ENCODE data around the gene POLR3H.

POLR3H gene

DNA sequence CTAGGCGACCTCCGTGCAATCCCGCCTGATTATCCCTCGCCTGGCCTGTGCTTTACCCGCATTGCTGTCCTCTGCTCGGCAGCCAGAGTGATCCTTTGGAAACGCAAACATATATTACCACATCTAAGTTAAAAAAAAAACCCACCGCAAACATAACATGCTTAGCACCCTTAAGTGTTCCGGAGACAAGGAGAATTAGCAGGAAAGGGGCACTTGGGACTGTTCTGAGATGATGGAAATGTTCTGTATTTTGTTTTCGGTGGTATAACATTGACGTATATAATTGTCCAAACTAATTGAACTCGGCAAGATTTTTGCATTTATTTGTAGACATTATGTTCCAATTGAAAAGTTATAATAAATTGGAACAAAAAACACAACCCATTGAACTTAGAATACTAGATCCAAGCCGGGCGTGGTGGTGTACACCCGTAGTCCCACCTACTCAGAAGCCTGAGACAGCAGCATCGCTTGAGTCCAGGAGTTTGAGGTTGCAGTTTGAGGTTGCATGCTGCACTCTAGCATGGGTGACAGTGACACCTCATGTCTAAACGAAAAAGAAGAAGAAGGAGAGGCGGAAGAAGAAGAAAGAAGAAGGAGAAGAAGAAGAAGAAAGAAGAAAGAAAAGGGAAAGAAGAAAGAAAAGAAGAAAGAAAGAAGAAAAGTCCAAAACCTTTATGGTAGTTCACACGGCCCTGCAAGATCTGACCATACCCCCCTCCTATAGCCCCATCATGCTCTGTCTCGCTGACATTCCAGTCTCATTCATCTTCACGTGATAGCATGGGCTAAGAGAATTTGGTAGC, 604 bp upstream of the POLR3H start:
- Histone ChIP-seq H3K27ac (peak overlapping the region; percentile 22; the same call in 1 of the 2 replicates), H3K4me3 (peak overlapping the region; percentile 85), H3K9ac (ENCODE audit: insufficient read length) (peak overlapping the region; percentile 30), H3K9me3 (ENCODE audit: low read depth, low read length) (no peaks in the 10 kb centered on the region), H3K36me3 (ENCODE audit: insufficient read depth, low read length) (peaks cover 13% of the 10 kb centered on the region; the same call in 1 of the 2 replicates)
- DNase-seq (ENCODE audit: low read depth, low spot score) = no peak
- TF ChIP-seq FOXP2 (optimal IDR thresholded peaks at IDR 0.05; ENCODE audit: control extremely low read depth, extremely low read length, insufficient read depth) (no peak), EZH2 (IDR thresholded peaks at IDR 0.05) (no peak), POLR2AphosphoS5 (IDR thresholded peaks at IDR 0.05; ENCODE audit: borderline replicate concordance, low read depth, low read length) (no peak)

DNA sequence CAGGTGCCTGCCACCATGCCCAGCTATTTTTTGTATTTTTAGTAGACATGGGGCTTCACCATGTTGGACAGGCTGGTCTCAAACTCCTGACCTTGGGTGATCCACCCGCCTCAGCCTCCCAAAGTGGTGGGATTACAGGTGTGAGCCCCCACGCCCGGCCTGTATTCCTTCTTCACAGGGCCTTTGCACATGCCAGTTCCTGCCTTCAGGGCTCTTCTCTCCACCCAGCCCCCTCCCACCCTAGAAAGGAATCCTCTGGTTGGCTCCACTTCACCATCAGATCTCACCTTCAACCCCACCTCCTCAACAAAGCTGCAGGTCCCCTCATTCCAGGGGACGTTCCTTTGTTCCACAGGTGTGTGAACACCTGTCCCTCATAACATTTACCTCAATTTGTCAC, 2.0 kb downstream of the POLR3H start:
- no peak for TF ChIP-seq FOXP2 (optimal IDR thresholded peaks at IDR 0.05; ENCODE audit: control extremely low read depth, extremely low read length, insufficient read depth)
- TF ChIP-seq EZH2 (IDR thresholded peaks at IDR 0.05) = no peak
- no peak for TF ChIP-seq POLR2AphosphoS5 (IDR thresholded peaks at IDR 0.05; ENCODE audit: borderline replicate concordance, low read depth, low read length)
- peaks cover 27% of the 10 kb centered on the region for H3K36me3 ChIP-seq (ENCODE audit: insufficient read depth, low read length)
- DNase-seq (ENCODE audit: low read depth, low spot score) = no peak
- no peak overlapping the region for H3K9ac ChIP-seq (ENCODE audit: insufficient read length)
- H3K4me3 ChIP-seq = peak overlapping the region; percentile 85
- H3K9me3 ChIP-seq (ENCODE audit: low read depth, low read length) = no peaks in the 10 kb centered on the region
- no peak overlapping the region for H3K27ac ChIP-seq

DNA sequence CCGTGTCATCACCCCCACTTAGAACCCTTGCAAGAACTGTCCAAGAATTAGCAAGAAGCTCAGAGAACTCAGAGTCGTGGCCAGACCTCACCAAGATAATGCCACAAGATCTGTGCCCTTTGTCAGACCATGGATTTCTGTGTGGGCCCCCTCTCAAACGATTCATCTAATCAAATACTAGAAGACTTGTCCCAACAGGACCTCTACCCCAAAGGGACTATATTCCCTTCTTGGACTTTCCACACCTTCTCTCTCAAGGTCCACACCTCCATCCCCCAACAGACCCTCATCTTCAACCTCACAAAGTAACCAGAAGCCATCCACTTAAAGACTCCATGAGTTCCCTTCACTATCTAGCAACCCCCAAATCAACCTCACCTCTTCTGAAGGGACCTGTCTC, 2.8 kb downstream of the POLR3H start:
- H3K9ac ChIP-seq (ENCODE audit: insufficient read length) = peak overlapping the region; percentile 37
- H3K9me3 ChIP-seq (ENCODE audit: low read depth, low read length) = no peaks in the 10 kb centered on the region
- H3K27ac ChIP-seq = peak overlapping the region; percentile 19; the same call in 1 of the 2 replicates
- DNase-seq (ENCODE audit: low read depth, low spot score) = no peak
- TF ChIP-seq EZH2 (IDR thresholded peaks at IDR 0.05) (no peak), POLR2AphosphoS5 (IDR thresholded peaks at IDR 0.05; ENCODE audit: borderline replicate concordance, low read depth, low read length) (no peak), FOXP2 (optimal IDR thresholded peaks at IDR 0.05; ENCODE audit: control extremely low read depth, extremely low read length, insufficient read depth) (no peak)
- peaks cover 27% of the 10 kb centered on the region for H3K36me3 ChIP-seq (ENCODE audit: insufficient read depth, low read length)
- peak overlapping the region; percentile 9; the same call in 1 of the 2 replicates for H3K4me3 ChIP-seq

DNA sequence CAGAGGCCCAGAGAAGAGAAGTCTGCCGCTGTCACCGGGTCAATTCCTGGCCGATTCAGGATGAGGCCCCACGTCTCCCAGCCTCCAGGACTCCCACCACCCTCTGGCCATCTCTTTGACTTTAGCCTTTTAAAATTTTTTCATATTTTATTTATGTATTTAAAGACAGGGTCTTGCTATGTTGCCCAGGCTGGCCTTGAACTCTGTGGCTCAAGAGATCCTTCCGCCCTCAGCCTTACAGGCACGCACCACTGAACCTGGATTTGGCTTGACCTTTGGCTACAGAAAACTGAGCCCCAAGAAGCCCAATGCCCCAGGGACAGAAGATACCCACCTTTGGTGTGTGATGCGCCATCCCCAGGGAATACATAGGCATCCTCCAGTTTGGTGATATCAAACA, 3.9 kb downstream of the POLR3H start:
- no peak for TF ChIP-seq EZH2 (IDR thresholded peaks at IDR 0.05)
- no peak for TF ChIP-seq POLR2AphosphoS5 (IDR thresholded peaks at IDR 0.05; ENCODE audit: borderline replicate concordance, low read depth, low read length)
- TF ChIP-seq FOXP2 (optimal IDR thresholded peaks at IDR 0.05; ENCODE audit: control extremely low read depth, extremely low read length, insufficient read depth) = no peak
- Histone ChIP-seq H3K36me3 (ENCODE audit: insufficient read depth, low read length) (peaks cover 27% of the 10 kb centered on the region), H3K9me3 (ENCODE audit: low read depth, low read length) (no peaks in the 10 kb centered on the region), H3K27ac (no peak overlapping the region), H3K9ac (ENCODE audit: insufficient read length) (no peak overlapping the region), H3K4me3 (no peak overlapping the region)
- no peak for DNase-seq (ENCODE audit: low read depth, low spot score)

DNA sequence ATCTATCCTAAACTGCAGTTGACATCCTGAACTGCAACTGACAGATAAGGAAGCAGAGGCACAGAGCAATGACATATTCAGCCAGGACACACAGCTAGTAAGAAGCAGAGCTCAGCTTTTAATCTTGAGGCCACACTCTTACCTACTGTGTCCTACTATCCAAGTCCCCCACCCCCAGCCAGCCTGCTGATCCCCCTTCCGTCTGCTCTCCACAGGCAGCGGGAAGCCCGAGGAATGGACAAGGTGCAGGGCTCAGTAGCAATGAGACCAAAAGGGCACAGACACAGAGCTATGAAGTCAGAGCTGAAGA, 4.3 kb downstream of the POLR3H start:
- no peak for DNase-seq (ENCODE audit: low read depth, low spot score)
- Histone ChIP-seq H3K9ac (ENCODE audit: insufficient read length) (no peak overlapping the region), H3K36me3 (ENCODE audit: insufficient read depth, low read length) (peaks cover 27% of the 10 kb centered on the region), H3K4me3 (no peak overlapping the region), H3K9me3 (ENCODE audit: low read depth, low read length) (no peaks in the 10 kb centered on the region), H3K27ac (no peak overlapping the region)
- TF ChIP-seq EZH2 (IDR thresholded peaks at IDR 0.05) = no peak
- no peak for TF ChIP-seq FOXP2 (optimal IDR thresholded peaks at IDR 0.05; ENCODE audit: control extremely low read depth, extremely low read length, insufficient read depth)
- TF ChIP-seq POLR2AphosphoS5 (IDR thresholded peaks at IDR 0.05; ENCODE audit: borderline replicate concordance, low read depth, low read length) = no peak

DNA sequence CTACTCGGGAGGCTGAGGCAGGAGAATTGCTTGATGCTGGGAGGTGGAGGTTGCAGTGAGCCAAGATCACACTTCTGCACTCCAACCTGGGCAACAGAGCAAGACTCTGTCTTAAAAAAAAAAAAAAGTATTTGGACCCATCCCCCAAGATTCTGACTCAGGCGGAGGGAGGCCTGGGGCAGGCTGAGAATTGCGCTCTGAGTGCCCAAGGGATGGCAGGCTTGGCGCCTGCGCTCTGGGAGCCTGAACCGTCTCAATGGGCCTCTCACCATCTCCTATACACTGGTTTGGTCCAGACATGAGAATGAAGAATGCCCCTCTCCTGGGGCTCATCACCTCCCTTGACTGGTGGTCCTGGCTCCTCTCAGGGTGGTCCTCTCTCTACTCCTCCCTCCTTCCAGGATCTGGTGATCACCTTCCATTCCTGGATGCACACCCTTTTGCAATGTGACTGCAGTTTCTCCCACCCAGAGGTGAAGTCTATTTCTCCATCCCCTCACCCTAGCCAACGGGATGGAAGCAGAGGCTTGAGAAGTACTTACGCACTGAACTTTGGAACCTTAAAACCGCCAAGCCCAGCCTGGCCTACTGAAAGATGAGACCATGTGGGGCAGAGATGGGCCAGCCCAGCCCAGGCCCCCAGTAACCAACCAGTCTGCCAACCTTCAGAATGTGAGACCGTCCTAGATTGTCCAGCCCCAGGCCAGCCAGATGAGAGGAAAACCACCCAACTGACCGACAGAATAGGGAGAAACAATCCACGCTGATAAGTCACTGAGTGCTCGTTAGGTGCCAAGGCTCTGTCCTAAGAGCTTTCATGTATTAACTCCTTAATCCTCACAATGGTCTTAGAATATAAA, 4.9 kb downstream of the POLR3H start:
- TF ChIP-seq FOXP2 (optimal IDR thresholded peaks at IDR 0.05; ENCODE audit: control extremely low read depth, extremely low read length, insufficient read depth) = no peak
- no peak for TF ChIP-seq POLR2AphosphoS5 (IDR thresholded peaks at IDR 0.05; ENCODE audit: borderline replicate concordance, low read depth, low read length)
- no peak for TF ChIP-seq EZH2 (IDR thresholded peaks at IDR 0.05)
- no peak overlapping the region for H3K9ac ChIP-seq (ENCODE audit: insufficient read length)
- H3K9me3 ChIP-seq (ENCODE audit: low read depth, low read length) = no peaks in the 10 kb centered on the region
- no peak for DNase-seq (ENCODE audit: low read depth, low spot score)
- no peak overlapping the region for H3K4me3 ChIP-seq
- H3K27ac ChIP-seq = 0 out of 2 replicates have a peak overlapping the region, but pooled peaks have one; percentile 13
- peaks cover 31% of the 10 kb centered on the region for H3K36me3 ChIP-seq (ENCODE audit: insufficient read depth, low read length)

DNA sequence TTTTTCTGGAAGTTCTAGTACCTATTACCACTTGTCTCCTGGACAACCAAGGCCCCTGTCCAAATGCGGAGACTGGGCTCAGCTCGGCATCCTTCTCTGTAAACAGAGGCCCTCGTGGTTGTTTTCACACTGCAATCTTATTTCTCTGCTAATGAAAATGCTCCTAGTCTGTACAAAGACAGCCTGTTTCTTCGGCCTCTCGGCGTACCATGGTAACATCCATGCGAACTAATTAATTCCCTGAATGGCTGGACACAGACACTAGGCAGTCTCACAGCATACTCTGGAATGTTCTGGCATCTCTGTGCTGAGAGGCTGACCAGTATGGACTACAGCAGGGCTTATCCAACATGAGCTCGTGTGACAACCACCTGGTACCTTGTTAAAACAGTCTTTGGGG, 5.7 kb downstream of the POLR3H start:
- H3K9ac ChIP-seq (ENCODE audit: insufficient read length) = no peak overlapping the region
- DNase-seq (ENCODE audit: low read depth, low spot score) = no peak
- H3K9me3 ChIP-seq (ENCODE audit: low read depth, low read length) = no peaks in the 10 kb centered on the region
- no peak overlapping the region for H3K27ac ChIP-seq
- TF ChIP-seq EZH2 (IDR thresholded peaks at IDR 0.05) (no peak), POLR2AphosphoS5 (IDR thresholded peaks at IDR 0.05; ENCODE audit: borderline replicate concordance, low read depth, low read length) (no peak), FOXP2 (optimal IDR thresholded peaks at IDR 0.05; ENCODE audit: control extremely low read depth, extremely low read length, insufficient read depth) (no peak)
- peaks cover 31% of the 10 kb centered on the region for H3K36me3 ChIP-seq (ENCODE audit: insufficient read depth, low read length)
- H3K4me3 ChIP-seq = no peak overlapping the region

DNA sequence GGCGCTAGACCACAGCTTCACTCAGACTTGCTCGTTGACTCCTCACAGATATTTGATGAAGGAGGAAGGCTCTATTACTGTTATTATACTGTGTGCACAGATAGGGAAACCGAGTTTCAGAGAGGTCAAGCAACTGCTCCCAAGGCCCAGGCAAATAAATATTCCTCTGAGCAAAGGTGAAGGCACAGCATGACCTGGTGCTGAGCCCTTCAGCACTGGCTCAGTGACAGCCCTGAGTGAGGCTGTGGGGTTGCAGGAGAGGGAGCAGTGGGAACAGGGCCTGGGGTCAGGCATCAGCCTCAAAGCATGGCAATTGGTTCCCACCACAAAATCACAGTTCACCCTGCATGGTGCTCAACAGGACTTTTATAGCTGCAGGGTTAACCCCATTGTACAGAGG, 7.1 kb downstream of the POLR3H start:
- no peak for DNase-seq (ENCODE audit: low read depth, low spot score)
- Histone ChIP-seq H3K4me3 (no peak overlapping the region), H3K27ac (no peak overlapping the region), H3K9ac (ENCODE audit: insufficient read length) (no peak overlapping the region), H3K36me3 (ENCODE audit: insufficient read depth, low read length) (peaks cover 41% of the 10 kb centered on the region), H3K9me3 (ENCODE audit: low read depth, low read length) (no peaks in the 10 kb centered on the region)
- TF ChIP-seq EZH2 (IDR thresholded peaks at IDR 0.05) (no peak), FOXP2 (optimal IDR thresholded peaks at IDR 0.05; ENCODE audit: control extremely low read depth, extremely low read length, insufficient read depth) (no peak), POLR2AphosphoS5 (IDR thresholded peaks at IDR 0.05; ENCODE audit: borderline replicate concordance, low read depth, low read length) (no peak)
